Measurements from ENCODE around the gene JMJD7. TPM values are rescaled to one million over a fixed set of nuclear protein-coding genes. Genes with fewer than 3 reads are reported as not detected.

Gene JMJD7
- total RNA-seq, 2 donors from 2014 or later: 7.8 to 11.8 TPM

- H3K9me3 ChIP-seq: no peaks in the 10 kb centered on the region
- intact Hi-C loops (cut with DNase I): no loop called here
- DNase-seq: no peak
- H3K9ac ChIP-seq (ENCODE audit: low read depth in 2 of 2, low read length in 2 of 2): no peak overlapping the region
- no peaks in the 10 kb centered on the region for H3K36me3 ChIP-seq
- H3K27me3 ChIP-seq: peaks cover 3% of the 10 kb centered on the region
- TF ChIP-seq, protein P1, sequence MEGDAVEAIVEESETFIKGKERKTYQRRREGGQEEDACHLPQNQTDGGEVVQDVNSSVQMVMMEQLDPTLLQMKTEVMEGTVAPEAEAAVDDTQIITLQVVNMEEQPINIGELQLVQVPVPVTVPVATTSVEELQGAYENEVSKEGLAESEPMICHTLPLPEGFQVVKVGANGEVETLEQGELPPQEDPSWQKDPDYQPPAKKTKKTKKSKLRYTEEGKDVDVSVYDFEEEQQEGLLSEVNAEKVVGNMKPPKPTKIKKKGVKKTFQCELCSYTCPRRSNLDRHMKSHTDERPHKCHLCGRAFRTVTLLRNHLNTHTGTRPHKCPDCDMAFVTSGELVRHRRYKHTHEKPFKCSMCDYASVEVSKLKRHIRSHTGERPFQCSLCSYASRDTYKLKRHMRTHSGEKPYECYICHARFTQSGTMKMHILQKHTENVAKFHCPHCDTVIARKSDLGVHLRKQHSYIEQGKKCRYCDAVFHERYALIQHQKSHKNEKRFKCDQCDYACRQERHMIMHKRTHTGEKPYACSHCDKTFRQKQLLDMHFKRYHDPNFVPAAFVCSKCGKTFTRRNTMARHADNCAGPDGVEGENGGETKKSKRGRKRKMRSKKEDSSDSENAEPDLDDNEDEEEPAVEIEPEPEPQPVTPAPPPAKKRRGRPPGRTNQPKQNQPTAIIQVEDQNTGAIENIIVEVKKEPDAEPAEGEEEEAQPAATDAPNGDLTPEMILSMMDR (IDR thresholded peaks at IDR 0.05): no peak
- H3K4me3 ChIP-seq: no peak overlapping the region
- H3K27ac ChIP-seq: no peak overlapping the region
- no peaks in the 10 kb centered on the region for H3K4me1 ChIP-seq
Measured at GRCh38 chr15:41878355-41878699, 50.4 kb downstream of the JMJD7 start.

DNA sequence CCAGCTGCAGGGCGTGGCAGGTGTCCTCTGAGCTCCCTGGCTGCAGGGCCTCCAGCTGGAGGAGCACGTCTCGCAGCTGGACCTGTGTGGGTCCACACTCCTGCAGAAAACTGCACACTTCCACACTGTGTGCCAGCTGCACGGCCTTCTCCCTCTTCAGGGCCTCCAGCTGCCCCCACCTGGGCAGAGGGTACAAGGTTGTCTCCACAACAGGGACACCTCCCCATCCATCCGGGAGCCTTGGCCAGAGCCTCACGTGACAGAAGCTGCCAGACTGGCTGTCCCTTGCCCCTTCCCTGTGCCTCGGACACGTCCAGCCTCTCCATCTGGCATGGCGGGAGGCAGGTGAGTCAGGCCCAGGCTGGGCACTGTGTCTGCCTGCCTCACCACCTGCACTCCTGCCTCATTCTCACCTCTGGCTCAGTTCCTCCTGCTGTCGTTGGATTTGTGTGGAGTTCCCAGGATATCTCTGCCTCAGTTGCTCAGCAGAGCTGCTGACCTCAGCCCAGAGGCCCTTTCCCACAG, 51.5 kb downstream of the JMJD7 start:
- H3K9me3 ChIP-seq: no peaks in the 10 kb centered on the region
- intact Hi-C loops (cut with DNase I): no loop called here
- H3K27ac ChIP-seq: no peak overlapping the region
- H3K9ac ChIP-seq (ENCODE audit: low read depth in 2 of 2, low read length in 2 of 2): no peak overlapping the region
- H3K27me3 ChIP-seq: peaks cover 3% of the 10 kb centered on the region
- no peak overlapping the region for H3K4me3 ChIP-seq
- DNase-seq: no peak
- no peaks in the 10 kb centered on the region for H3K36me3 ChIP-seq
- TF ChIP-seq, protein P1 (IDR thresholded peaks at IDR 0.05): no peak
- H3K4me1 ChIP-seq: no peaks in the 10 kb centered on the region

- no peak overlapping the region for H3K9ac ChIP-seq (ENCODE audit: low read depth in 2 of 2, low read length in 2 of 2)
- intact Hi-C loops (cut with DNase I): no loop called here
- no peak overlapping the region for H3K4me3 ChIP-seq
- no peak overlapping the region for H3K27ac ChIP-seq
- DNase-seq: no peak
- H3K27me3 ChIP-seq: peaks cover 3% of the 10 kb centered on the region
- H3K4me1 ChIP-seq: no peaks in the 10 kb centered on the region
- no peaks in the 10 kb centered on the region for H3K36me3 ChIP-seq
- H3K9me3 ChIP-seq: no peaks in the 10 kb centered on the region
- TF ChIP-seq, protein P1 (IDR thresholded peaks at IDR 0.05): no peak
Measured at GRCh38 chr15:41880156-41880877, 52.4 kb downstream of the JMJD7 start.

GRCh38 chr15:41881086-41881485, 53.2 kb downstream of the JMJD7 start:
- Histone ChIP-seq H3K27me3 (peaks cover 3% of the 10 kb centered on the region), H3K4me3 (no peak overlapping the region), H3K27ac (no peak overlapping the region), H3K36me3 (no peaks in the 10 kb centered on the region), H3K9me3 (no peaks in the 10 kb centered on the region), H3K4me1 (no peaks in the 10 kb centered on the region), H3K9ac (ENCODE audit: low read depth in 2 of 2, low read length in 2 of 2) (no peak overlapping the region)
- TF ChIP-seq, protein P1 (IDR thresholded peaks at IDR 0.05): no peak
- intact Hi-C loops (cut with DNase I): no loop called here
- DNase-seq: no peak

- TF ChIP-seq, protein P1 (IDR thresholded peaks at IDR 0.05): no peak
- H3K9ac ChIP-seq (ENCODE audit: low read depth in 2 of 2, low read length in 2 of 2): no peak overlapping the region
- H3K36me3 ChIP-seq: no peaks in the 10 kb centered on the region
- no peak overlapping the region for H3K27ac ChIP-seq
- no peaks in the 10 kb centered on the region for H3K4me1 ChIP-seq
- intact Hi-C loops (cut with DNase I): no loop called here
- no peak for DNase-seq
- H3K4me3 ChIP-seq: peak overlapping the region; percentile 20
- no peaks in the 10 kb centered on the region for H3K9me3 ChIP-seq
- H3K27me3 ChIP-seq: peaks cover 3% of the 10 kb centered on the region
Measured at GRCh38 chr15:41881550-41881919, 53.6 kb downstream of the JMJD7 start.
